K562 (cell line): Measurements from ENCODE around the gene OSBPL7. TPM values are rescaled to one million over a fixed set of nuclear protein-coding genes. Genes with fewer than 3 reads are reported as not detected.

ENCODE experiments used
- EZH2 ChIP-seq: IDR thresholded peaks from 2 replicates; pipeline ENCODE4 v1.6.1; 2012; ENCODE audit warnings: low read depth, mild to moderate bottlenecking, inconsistent platforms, low read length, borderline replicate concordance
- GABPA ChIP-seq: fragments of 200-800 bp; sonication (Bioruptor generic); conservative IDR thresholded peaks from 2 replicates; pipeline ENCODE4 v1.6.1; 2016; ENCODE audit warnings: low read depth, missing genetic modification characterization, missing compliant biosample characterization
- KAT7 ChIP-seq: sonication (generic); formaldehyde crosslinking; IDR thresholded peaks from 2 replicates; pipeline ENCODE4 v1.8.0; 2022; ENCODE audit warnings: missing genetic modification reagents, mild to moderate bottlenecking, borderline replicate concordance
- MAFG ChIP-seq: fragments of 450-650 bp; conservative IDR thresholded peaks from 2 replicates; pipeline ENCODE4 v1.6.1; 2016; ENCODE audit warnings: missing genetic modification characterization, missing compliant biosample characterization
- MEIS2 ChIP-seq: fragments of 450-650 bp; IDR thresholded peaks from 2 replicates; pipeline ENCODE4 v1.6.1; 2014; ENCODE audit warnings: mild to moderate bottlenecking; ENCODE audit not compliant: partially characterized antibody
- RCOR1 ChIP-seq, 2 experiments: IDR thresholded peaks; 2 replicates each; pipeline ENCODE4 v1.6.1; 2012; ENCODE audit warnings: low read depth in 2 of 2, low read length in 2 of 2, borderline replicate concordance in 1 of 2, improper control_type of control experiment in 1 of 2
- polyA plus RNA-seq, 8 experiments: library from polyadenylated mRNA; depleted of rRNA in 4 of 8; stranded (reverse) in 5 of 8; unstranded in 3 of 8; fragments of >200 nt; fragmentation: Nextera tagmentation in 2 of 8; fragmentation: Illumina TruSeq in 1 of 8; extraction: Ambion mirVana in 2 of 8; extraction: Trizol in 1 of 8; gene quantifications; 2 replicates each; pipeline versions ENCODE4 v1.2.1 to v1.2.3, GENCODE V29; 2011 to 2014; ENCODE audit warnings: inconsistent platforms in 1 of 8, missing spikeins in 1 of 8
- total RNA-seq, 7 experiments: library from RNA; depleted of rRNA in 6 of 7; stranded (reverse); fragments of >200 nt in 6 of 7; fragmentation: Illumina TruSeq in 2 of 7; extraction: Trizol in 2 of 7; gene quantifications; 2 replicates each; pipeline versions ENCODE4 v1.2.1 to v1.2.3, GENCODE V29; 2011 to 2021; ENCODE audit warnings: low replicate concordance in 1 of 7
- TF ChIP-seq, protein P1 (sequence below), 3 experiments: fragments of 200-800 bp in 1 of 3; fragments of 250-450 bp in 1 of 3; fragments of 450-650 bp in 1 of 3; sonication (Bioruptor Pico) in 1 of 3; sonication (Bioruptor generic) in 1 of 3; formaldehyde crosslinking in 1 of 3; IDR thresholded peaks; 2 replicates each; pipeline versions ENCODE4 v1.6.1 to v1.8.0; 2016 to 2022; ENCODE audit warnings: mild to moderate bottlenecking in 2 of 3, missing genetic modification characterization in 2 of 3, missing compliant biosample characterization in 1 of 3, moderate library complexity in 1 of 3
- TF ChIP-seq, protein P2 (sequence below): fragments of 450-650 bp; IDR thresholded peaks from 2 replicates; pipeline ENCODE4 v1.6.1; 2016; ENCODE audit warnings: antibody characterized with exemption
- TF ChIP-seq, protein P3 (sequence below): fragments of 450-650 bp; IDR thresholded peaks from 2 replicates; pipeline ENCODE4 v1.7.0; 2016; ENCODE audit warnings: borderline replicate concordance
- TF ChIP-seq, protein P4 (sequence below), 2 experiments: fragments of 450-650 bp; formaldehyde crosslinking in 1 of 2; IDR thresholded peaks; 2 replicates each; pipeline versions ENCODE4 v1.4.0 to v1.6.1; 2014 to 2020; ENCODE audit warnings: mild to moderate bottlenecking in 2 of 2, borderline replicate concordance in 1 of 2, low read depth in 1 of 2

OSBPL7 gene
- total and polyA plus RNA-seq, 9 of the 15 experiments (the other 6 are each of a cell fraction or from before 2014, with no cell fraction given): 0.32 to 11.9 (median 5.8) TPM

DNA sequence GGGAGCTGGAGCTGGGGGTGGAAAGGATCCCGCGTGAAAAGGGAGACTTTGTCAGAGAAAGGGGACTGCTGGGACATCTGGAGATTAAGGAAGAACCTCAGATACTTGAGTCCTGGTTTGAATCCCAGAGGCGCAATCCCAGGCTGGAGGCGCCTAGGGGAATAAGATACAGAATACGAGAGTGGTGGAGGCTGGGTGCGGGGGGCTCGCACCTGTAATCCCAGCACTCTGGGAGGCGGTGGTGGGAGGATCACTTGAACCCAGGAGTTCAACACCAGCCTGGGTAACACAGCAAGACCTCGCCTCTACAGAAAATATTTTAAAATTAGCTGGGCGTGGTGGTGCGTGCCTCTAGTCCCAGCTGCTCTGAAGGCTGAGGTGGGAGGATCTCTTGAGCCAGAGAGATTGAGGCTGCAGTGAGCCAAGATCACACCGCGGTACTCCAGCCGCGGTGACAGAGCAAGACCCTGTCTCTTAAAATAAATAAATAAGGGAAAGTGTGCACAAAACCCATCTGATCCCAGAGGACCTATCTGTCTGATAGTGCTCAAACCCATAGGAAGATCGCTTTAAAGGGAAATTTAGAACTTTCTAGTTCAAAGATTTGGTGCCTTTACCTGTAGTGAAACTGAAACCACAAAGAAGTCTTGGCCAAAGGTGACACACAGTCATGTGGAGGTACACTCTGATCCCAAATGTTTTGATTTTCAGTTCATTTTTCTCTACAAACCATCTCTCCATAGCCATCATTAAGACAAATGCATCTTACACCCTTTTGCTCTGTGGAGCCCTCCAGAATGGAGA is 20.1 kb upstream of the OSBPL7 start (continued):
- TF ChIP-seq, protein P1, sequence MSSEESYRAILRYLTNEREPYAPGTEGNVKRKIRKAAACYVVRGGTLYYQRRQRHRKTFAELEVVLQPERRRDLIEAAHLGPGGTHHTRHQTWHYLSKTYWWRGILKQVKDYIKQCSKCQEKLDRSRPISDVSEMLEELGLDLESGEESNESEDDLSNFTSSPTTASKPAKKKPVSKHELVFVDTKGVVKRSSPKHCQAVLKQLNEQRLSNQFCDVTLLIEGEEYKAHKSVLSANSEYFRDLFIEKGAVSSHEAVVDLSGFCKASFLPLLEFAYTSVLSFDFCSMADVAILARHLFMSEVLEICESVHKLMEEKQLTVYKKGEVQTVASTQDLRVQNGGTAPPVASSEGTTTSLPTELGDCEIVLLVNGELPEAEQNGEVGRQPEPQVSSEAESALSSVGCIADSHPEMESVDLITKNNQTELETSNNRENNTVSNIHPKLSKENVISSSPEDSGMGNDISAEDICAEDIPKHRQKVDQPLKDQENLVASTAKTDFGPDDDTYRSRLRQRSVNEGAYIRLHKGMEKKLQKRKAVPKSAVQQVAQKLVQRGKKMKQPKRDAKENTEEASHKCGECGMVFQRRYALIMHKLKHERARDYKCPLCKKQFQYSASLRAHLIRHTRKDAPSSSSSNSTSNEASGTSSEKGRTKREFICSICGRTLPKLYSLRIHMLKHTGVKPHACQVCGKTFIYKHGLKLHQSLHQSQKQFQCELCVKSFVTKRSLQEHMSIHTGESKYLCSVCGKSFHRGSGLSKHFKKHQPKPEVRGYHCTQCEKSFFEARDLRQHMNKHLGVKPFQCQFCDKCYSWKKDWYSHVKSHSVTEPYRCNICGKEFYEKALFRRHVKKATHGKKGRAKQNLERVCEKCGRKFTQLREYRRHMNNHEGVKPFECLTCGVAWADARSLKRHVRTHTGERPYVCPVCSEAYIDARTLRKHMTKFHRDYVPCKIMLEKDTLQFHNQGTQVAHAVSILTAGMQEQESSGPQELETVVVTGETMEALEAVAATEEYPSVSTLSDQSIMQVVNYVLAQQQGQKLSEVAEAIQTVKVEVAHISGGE (CRISPR knock-in tag; IDR thresholded peaks at IDR 0.05): no peak; a peak in 2 of 6 replicates
- no peak for TF ChIP-seq RCOR1 (IDR thresholded peaks at IDR 0.05; ENCODE audit: borderline replicate concordance in 1 of 2, low read depth in 2 of 2, low read length in 2 of 2)
- peak; percentile 62 for TF ChIP-seq GABPA (tag)
- TF ChIP-seq, protein P2, sequence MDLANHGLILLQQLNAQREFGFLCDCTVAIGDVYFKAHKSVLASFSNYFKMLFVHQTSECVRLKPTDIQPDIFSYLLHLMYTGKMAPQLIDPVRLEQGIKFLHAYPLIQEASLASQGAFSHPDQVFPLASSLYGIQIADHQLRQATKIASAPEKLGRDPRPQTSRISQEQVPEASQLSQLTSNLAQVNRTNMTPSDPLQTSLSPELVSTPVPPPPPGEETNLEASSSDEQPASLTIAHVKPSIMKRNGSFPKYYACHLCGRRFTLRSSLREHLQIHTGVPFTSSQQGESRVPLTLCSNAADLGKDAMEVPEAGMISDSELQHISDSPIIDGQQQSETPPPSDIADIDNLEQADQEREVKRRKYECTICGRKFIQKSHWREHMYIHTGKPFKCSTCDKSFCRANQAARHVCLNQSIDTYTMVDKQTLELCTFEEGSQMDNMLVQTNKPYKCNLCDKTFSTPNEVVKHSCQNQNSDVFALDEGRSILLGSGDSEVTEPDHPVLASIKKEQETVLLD: no peak
- no peak for TF ChIP-seq KAT7 (CRISPR knock-in tag)
- TF ChIP-seq, protein P3, sequence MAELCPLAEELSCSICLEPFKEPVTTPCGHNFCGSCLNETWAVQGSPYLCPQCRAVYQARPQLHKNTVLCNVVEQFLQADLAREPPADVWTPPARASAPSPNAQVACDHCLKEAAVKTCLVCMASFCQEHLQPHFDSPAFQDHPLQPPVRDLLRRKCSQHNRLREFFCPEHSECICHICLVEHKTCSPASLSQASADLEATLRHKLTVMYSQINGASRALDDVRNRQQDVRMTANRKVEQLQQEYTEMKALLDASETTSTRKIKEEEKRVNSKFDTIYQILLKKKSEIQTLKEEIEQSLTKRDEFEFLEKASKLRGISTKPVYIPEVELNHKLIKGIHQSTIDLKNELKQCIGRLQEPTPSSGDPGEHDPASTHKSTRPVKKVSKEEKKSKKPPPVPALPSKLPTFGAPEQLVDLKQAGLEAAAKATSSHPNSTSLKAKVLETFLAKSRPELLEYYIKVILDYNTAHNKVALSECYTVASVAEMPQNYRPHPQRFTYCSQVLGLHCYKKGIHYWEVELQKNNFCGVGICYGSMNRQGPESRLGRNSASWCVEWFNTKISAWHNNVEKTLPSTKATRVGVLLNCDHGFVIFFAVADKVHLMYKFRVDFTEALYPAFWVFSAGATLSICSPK: no peak
- TF ChIP-seq, protein P4, sequence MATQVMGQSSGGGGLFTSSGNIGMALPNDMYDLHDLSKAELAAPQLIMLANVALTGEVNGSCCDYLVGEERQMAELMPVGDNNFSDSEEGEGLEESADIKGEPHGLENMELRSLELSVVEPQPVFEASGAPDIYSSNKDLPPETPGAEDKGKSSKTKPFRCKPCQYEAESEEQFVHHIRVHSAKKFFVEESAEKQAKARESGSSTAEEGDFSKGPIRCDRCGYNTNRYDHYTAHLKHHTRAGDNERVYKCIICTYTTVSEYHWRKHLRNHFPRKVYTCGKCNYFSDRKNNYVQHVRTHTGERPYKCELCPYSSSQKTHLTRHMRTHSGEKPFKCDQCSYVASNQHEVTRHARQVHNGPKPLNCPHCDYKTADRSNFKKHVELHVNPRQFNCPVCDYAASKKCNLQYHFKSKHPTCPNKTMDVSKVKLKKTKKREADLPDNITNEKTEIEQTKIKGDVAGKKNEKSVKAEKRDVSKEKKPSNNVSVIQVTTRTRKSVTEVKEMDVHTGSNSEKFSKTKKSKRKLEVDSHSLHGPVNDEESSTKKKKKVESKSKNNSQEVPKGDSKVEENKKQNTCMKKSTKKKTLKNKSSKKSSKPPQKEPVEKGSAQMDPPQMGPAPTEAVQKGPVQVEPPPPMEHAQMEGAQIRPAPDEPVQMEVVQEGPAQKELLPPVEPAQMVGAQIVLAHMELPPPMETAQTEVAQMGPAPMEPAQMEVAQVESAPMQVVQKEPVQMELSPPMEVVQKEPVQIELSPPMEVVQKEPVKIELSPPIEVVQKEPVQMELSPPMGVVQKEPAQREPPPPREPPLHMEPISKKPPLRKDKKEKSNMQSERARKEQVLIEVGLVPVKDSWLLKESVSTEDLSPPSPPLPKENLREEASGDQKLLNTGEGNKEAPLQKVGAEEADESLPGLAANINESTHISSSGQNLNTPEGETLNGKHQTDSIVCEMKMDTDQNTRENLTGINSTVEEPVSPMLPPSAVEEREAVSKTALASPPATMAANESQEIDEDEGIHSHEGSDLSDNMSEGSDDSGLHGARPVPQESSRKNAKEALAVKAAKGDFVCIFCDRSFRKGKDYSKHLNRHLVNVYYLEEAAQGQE (IDR thresholded peaks at IDR 0.05; ENCODE audit: borderline replicate concordance): no peak
- TF ChIP-seq, protein P4 (CRISPR knock-in tag; IDR thresholded peaks at IDR 0.05; ENCODE audit: low read depth): no peak
- no peak for TF ChIP-seq EZH2
- TF ChIP-seq MAFG (tag): no peak
- no peak for TF ChIP-seq MEIS2
